H1 (cell line): ENCODE results near the gene CFAP97. TPM values are rescaled to one million over a fixed set of nuclear protein-coding genes. Genes with fewer than 3 reads are reported as not detected.

Source experiments
- CTCF ChIA-PET: fragments of 300-600 bp; sonication (Branson Sonifier 250); formaldehyde crosslinking; loops from one replicate; lab custom pipeline; 2021; ENCODE audit not compliant: partially characterized antibody; lab: Charles Lee
- POLR2A ChIA-PET: fragments of 300-600 bp; sonication (Branson Sonifier 250); formaldehyde crosslinking; loops from one replicate; lab custom pipeline; 2021; ENCODE audit warnings: inconsistent platforms; ENCODE audit not compliant: partially characterized antibody; lab: Charles Lee
- DNase-seq, 2 experiments: peaks; one replicate each; pipeline versions ENCODE4 v3.0.0 to v3.0.0-alpha.2; 2010 to 2022; ENCODE audit warnings: low spot score in 2 of 2, low read depth in 1 of 2, mixed read lengths in 1 of 2
- FAIRE-seq: peaks from 2 replicates; lab custom pipeline; 2011; peaks lifted over from hg19 to GRCh38; lab: Jason Lieb, UNC
- H2AFZ ChIP-seq: 2 replicates; pipeline ENCODE4 v1.8.1; 2012; ENCODE audit warnings: low read length, inconsistent platforms
- H2AK5ac ChIP-seq: 2 replicates; pipeline ENCODE4 v1.6.1; 2013; ENCODE audit warnings: low read depth, low read length
- H2BK120ac ChIP-seq: replicated peaks from 2 replicates; pipeline ENCODE3; 2013; ENCODE audit warnings: low read depth, low read length, inconsistent platforms
- H2BK12ac ChIP-seq: 2 replicates; pipeline ENCODE4 v1.6.1; 2013; ENCODE audit warnings: low read depth, low read length
- H2BK15ac ChIP-seq: 2 replicates; pipeline ENCODE4 v1.6.1; 2013; ENCODE audit warnings: low read length
- H2BK20ac ChIP-seq: 2 replicates; pipeline ENCODE4 v1.6.1; 2013; ENCODE audit warnings: low read length
- H2BK5ac ChIP-seq: 2 replicates; pipeline ENCODE4 v1.6.1; 2013; ENCODE audit warnings: low read depth, low read length
- H3K14ac ChIP-seq: 2 replicates; pipeline ENCODE4 v1.6.1; 2013; ENCODE audit warnings: inconsistent platforms; ENCODE audit not compliant: insufficient read length
- H3K18ac ChIP-seq: 2 replicates; pipeline ENCODE4 v1.6.1; 2013; ENCODE audit warnings: low read length; ENCODE audit errors: extremely low read depth
- H3K23ac ChIP-seq: 2 replicates; pipeline ENCODE4 v1.6.1; 2013; ENCODE audit warnings: inconsistent platforms; ENCODE audit not compliant: insufficient read length
- H3K23me2 ChIP-seq: 2 replicates; pipeline ENCODE4 v1.6.1; 2013; ENCODE audit warnings: low read depth, low read length
- H3K27ac ChIP-seq: 2 replicates; pipeline ENCODE4 v1.6.1; 2011; ENCODE audit warnings: low read depth, low read length, inconsistent platforms
- H3K27me3 ChIP-seq, 4 experiments: replicated peaks in 1 of 4; 1 replicate in 1 of 4; 2 replicates in 3 of 4; pipeline versions ENCODE4 v1.6.1 to v1.8.1; 2011 to 2013; ENCODE audit warnings: low read length in 3 of 4, mild to moderate bottlenecking in 3 of 4, inconsistent platforms in 2 of 4, mixed read lengths in 2 of 4, moderate library complexity in 1 of 4; ENCODE audit not compliant: control insufficient read depth in 3 of 4, insufficient read depth in 3 of 4; ENCODE audit errors: extremely low read depth in 1 of 4
- H3K36me3 ChIP-seq, 4 experiments: 2 replicates each; pipeline versions ENCODE4 v1.6.1 to v1.8.1; 2011 to 2013; ENCODE audit warnings: mild to moderate bottlenecking in 4 of 4, low read length in 3 of 4, moderate library complexity in 2 of 4, control low read depth in 1 of 4, inconsistent platforms in 1 of 4; ENCODE audit not compliant: insufficient read depth in 4 of 4, control insufficient read depth in 2 of 4
- H3K4ac ChIP-seq: replicated peaks from 2 replicates; pipeline ENCODE3; 2013; ENCODE audit warnings: low read length, low read depth, mixed read lengths, inconsistent platforms; ENCODE audit not compliant: insufficient read length
- H3K4me1 ChIP-seq, 4 experiments: replicated peaks in 1 of 4; 1 replicate in 1 of 4; 2 replicates in 3 of 4; pipeline versions ENCODE4 v1.6.1 to v1.8.1; 2011 to 2013; ENCODE audit warnings: low read length in 3 of 4, inconsistent platforms in 2 of 4, mixed read lengths in 1 of 4; ENCODE audit not compliant: insufficient read depth in 4 of 4, control insufficient read depth in 3 of 4
- H3K4me2 ChIP-seq, 2 experiments: 2 replicates each; pipeline versions ENCODE4 v1.6.1 to v1.8.1; 2011 to 2013; ENCODE audit warnings: low read depth in 2 of 2, low read length in 2 of 2, control low read depth in 1 of 2, inconsistent platforms in 1 of 2, mild to moderate bottlenecking in 1 of 2; ENCODE audit not compliant: insufficient read depth in 1 of 2
- H3K4me3 ChIP-seq, 4 experiments: fragments of 200-600, 300-600 bp in 1 of 4; sonication (generic), shearing (Covaris generic), sonication (Bioruptor Twin) in 1 of 4; 2 replicates each; pipeline versions ENCODE4 v1.5.1 to v1.8.1; 2011 to 2016; ENCODE audit warnings: low read length in 4 of 4, low read depth in 3 of 4, control low read depth in 2 of 4, inconsistent platforms in 2 of 4, mild to moderate bottlenecking in 2 of 4, mixed read lengths in 1 of 4, moderate library complexity in 1 of 4; ENCODE audit not compliant: insufficient read depth in 2 of 4; ENCODE audit errors: extremely low read depth in 1 of 4
- H3K56ac ChIP-seq: replicated peaks from 2 replicates; pipeline ENCODE3; 2013; ENCODE audit warnings: low read depth, mild to moderate bottlenecking, mixed read lengths, low read length, inconsistent platforms; ENCODE audit not compliant: insufficient read length
- H3K79me1 ChIP-seq: 2 replicates; pipeline ENCODE4 v1.6.1; 2013; ENCODE audit warnings: low read depth, low read length, control low read depth
- H3K79me2 ChIP-seq, 2 experiments: 2 replicates each; pipeline versions ENCODE4 v1.6.1 to v1.8.1; 2012 to 2013; ENCODE audit warnings: low read length in 2 of 2, mild to moderate bottlenecking in 2 of 2, inconsistent platforms in 1 of 2; ENCODE audit not compliant: insufficient read depth in 2 of 2, control insufficient read depth in 1 of 2
- H3K9ac ChIP-seq, 4 experiments: replicated peaks in 1 of 4; 1 replicate in 1 of 4; 2 replicates in 3 of 4; pipeline versions ENCODE4 v1.6.1 to v1.8.1; 2011 to 2013; ENCODE audit warnings: low read depth in 3 of 4, low read length in 3 of 4, control low read depth in 2 of 4, mild to moderate bottlenecking in 2 of 4, moderate library complexity in 2 of 4, inconsistent platforms in 1 of 4; ENCODE audit errors: extremely low read depth in 1 of 4
- H3K9me3 ChIP-seq, 2 experiments: 2 replicates each; pipeline versions ENCODE4 v1.6.1 to v1.8.1; 2012 to 2013; ENCODE audit warnings: mild to moderate bottlenecking in 2 of 2, moderate library complexity in 2 of 2, control low read depth in 1 of 2, inconsistent platforms in 1 of 2, low read depth in 1 of 2, low read length in 1 of 2, mixed read lengths in 1 of 2; ENCODE audit not compliant: insufficient read depth in 2 of 2
- H4K20me1 ChIP-seq, 2 experiments: replicated peaks in 1 of 2; 2 replicates each; pipeline versions ENCODE3 to v1.8.1; 2011 to 2013; ENCODE audit warnings: inconsistent platforms in 2 of 2, low read length in 2 of 2, mild to moderate bottlenecking in 1 of 2; ENCODE audit not compliant: insufficient read depth in 2 of 2, control insufficient read depth in 1 of 2
- H4K5ac ChIP-seq: 2 replicates; pipeline ENCODE4 v1.6.1; 2013; ENCODE audit warnings: low read length, low read depth, mixed read lengths, inconsistent platforms; ENCODE audit not compliant: insufficient read length
- H4K8ac ChIP-seq: 2 replicates; pipeline ENCODE4 v1.8.0; 2013; ENCODE audit warnings: mild to moderate bottlenecking, moderate library complexity, low read length, inconsistent platforms; ENCODE audit not compliant: insufficient read depth; ENCODE audit errors: extremely low read depth
- H4K91ac ChIP-seq: replicated peaks from 2 replicates; pipeline ENCODE3; 2013; ENCODE audit warnings: low read length, mixed read lengths, inconsistent platforms; ENCODE audit not compliant: insufficient read length
- ASH2L ChIP-seq: fragments of 200-600, 300-600 bp; sonication (generic); IDR thresholded peaks from one replicate; pipeline ENCODE4 v1.7.1; 2017; ENCODE audit warnings: low read length
- ATF2 ChIP-seq: IDR thresholded peaks from 2 replicates; pipeline ENCODE4 v1.6.1; 2012; ENCODE audit warnings: low read length, inconsistent platforms
- E2F6 ChIP-seq: IDR thresholded peaks from 2 replicates; pipeline ENCODE4 v1.6.1; 2012; ENCODE audit warnings: inconsistent platforms
- KDM4A ChIP-seq: IDR thresholded peaks from one replicate; pipeline ENCODE4 v1.7.1; 2012; ENCODE audit warnings: low read depth, mild to moderate bottlenecking, moderate library complexity, low read length, inconsistent platforms; ENCODE audit not compliant: severe bottlenecking
- MAFK ChIP-seq: IDR thresholded peaks from 2 replicates; pipeline ENCODE4 v1.6.1; 2012; ENCODE audit warnings: low read depth, mild to moderate bottlenecking, improper control_type of control experiment, low read length
- PHF8 ChIP-seq: fragments of 200-600 bp; sonication (generic); conservative IDR thresholded peaks from 2 replicates; pipeline ENCODE4 v1.7.1; 2012; ENCODE audit warnings: low read depth, mild to moderate bottlenecking, inconsistent platforms, low read length, moderate library complexity
- SAP30 ChIP-seq: fragments of 300-600 bp; sonication (generic); IDR thresholded peaks from 2 replicates; pipeline ENCODE4 v1.7.1; 2012; ENCODE audit warnings: low read length, moderate library complexity, mild to moderate bottlenecking, inconsistent platforms; ENCODE audit not compliant: insufficient read depth, insufficient replicate concordance
- WGBS, 2 experiments: shearing (Covaris generic) in 1 of 2; methylation state at CpG; one replicate each; pipeline versions ENCODE4 v1.1.6 to v1.1.7; 2013 to 2015; ENCODE audit warnings: low lambda C conversion rate in 2 of 2, mixed read lengths in 2 of 2, inconsistent platforms in 1 of 2, low coverage in 1 of 2, missing lambda C conversion rate in 1 of 2; ENCODE audit not compliant: insufficient replicate concordance in 2 of 2, insufficient coverage in 1 of 2, insufficient read length in 1 of 2; ENCODE audit errors: extremely low coverage in 1 of 2, missing lambda C conversion rate in 1 of 2; 5-methylcytosine and 5-hydroxymethylcytosine counted together
- polyA plus RNA-seq, 7 experiments: library from polyadenylated mRNA; depleted of rRNA in 3 of 7; stranded (reverse) in 5 of 7; unstranded in 2 of 7; fragments of >200 nt in 5 of 7; fragments of 200-250 nt in 2 of 7; gene quantifications; 1 replicate in 5 of 7; 2 replicates in 1 of 7; 4 replicates in 1 of 7; pipeline versions ENCODE4 v1.2.1 to v1.2.3, GENCODE V29; 2011 to 2013; ENCODE audit warnings: missing spikeins in 2 of 7, mixed read lengths in 2 of 7
- total RNA-seq: library from RNA; stranded (reverse); fragmentation: NEBNext Ultra II Directional; extraction: Animal tissue kit (Norgen Biotek cat#: 25700); gene quantifications from 2 replicates; pipeline ENCODE4 v1.2.1, GENCODE V29; 2021

The CFAP97 gene
- total and polyA plus RNA-seq, 2 of the 8 experiments (the other 6 are each of a cell fraction or from before 2014, with no cell fraction given) = 9.2 to 40.4 TPM

- Histone ChIP-seq H4K8ac (peak overlapping the region; percentile 16), H2AK5ac (no peak overlapping the region), H2BK15ac (peak overlapping the region; percentile 53; the same call in 1 of the 2 replicates), H4K5ac (peak overlapping the region; percentile 64), H3K4me3 (peak overlapping the region; percentile 71 to 89 (median 80)), H3K9ac (peak overlapping the region; percentile 42 to 85 (median 57)), H3K14ac (no peak overlapping the region), H2BK120ac (no peak overlapping the region), H3K4me1 (peaks cover 5 to 16% (median 11%) of the 10 kb centered on the region in 4 experiments; a peak in 5 of 7 replicates), H3K18ac (peak overlapping the region; percentile 92), H3K4me2 (peak overlapping the region; percentile 71 to 97), H3K23ac (no peak overlapping the region), H3K23me2 (peaks cover 8% of the 10 kb centered on the region), H3K9me3 (no peaks in the 10 kb centered on the region), H2BK5ac (peak overlapping the region; percentile 55; the same call in 1 of the 2 replicates), H3K79me2 (peaks cover 0 to 48% of the 10 kb centered on the region in 2 experiments; a peak in 2 of 4 replicates), H3K27ac (no peak overlapping the region), H3K56ac (peak overlapping the region; percentile 12), H4K91ac (peak overlapping the region; percentile 84), H2BK20ac (no peak overlapping the region), H2BK12ac (peak overlapping the region; percentile 72; the same call in 1 of the 2 replicates), H3K27me3 (peaks cover 0 to 3% (median 0%) of the 10 kb centered on the region in 4 experiments; a peak in 2 of 7 replicates), H4K20me1 (peaks cover 4 to 5% of the 10 kb centered on the region in 2 experiments), H3K4ac (peak overlapping the region; percentile 79), H3K36me3 (no peaks in the 10 kb centered on the region), H2AFZ (0 out of 2 replicates have a peak overlapping the region, but pooled peaks have one; percentile 45), H3K79me1 (no peaks in the 10 kb centered on the region)
- 1% methylated on average over 23 of the region's 84 CpGs; no CpG with 5 or more reads in 1 of the 2 experiments for WGBS, 2 experiments
- ChIA-PET POLR2A (interaction anchor here (0.8 to 1.9 kb wide), 4 partner anchors 11 to 96 kb away, joined by 3 to 5 read pairs (median 4); partner anchors contain the start of gene SLC25A4), CTCF (interaction anchor here (0.6 kb wide), 1 partner anchor 93 kb away, joined by 3 read pairs; no protein-coding TSS in a partner anchor)
- no peak for FAIRE-seq
- peak in 1 of 2 experiments; percentile 71 for DNase-seq
- TF ChIP-seq E2F6 (peak; percentile 26), SAP30 (no peak), MAFK (no peak), PHF8 (peak; percentile 42; the same call in 1 of the 2 replicates), ASH2L (peak; percentile 83), ATF2 (no peak), KDM4A (peak; percentile 75)
Measured at GRCh38 chr4:185210102-185210981, 6.5 kb upstream of the CFAP97 start.
